ENCODE data around the gene RXRA. TPM values are rescaled to one million over a fixed set of nuclear protein-coding genes. Genes with fewer than 3 reads are reported as not detected.

Gene RXRA
- total and polyA plus RNA-seq, 2 donors (not counting 3 experiments of a cell fraction or from before 2014, with no cell fraction given) = 15.4 to 37.4 TPM

DNA sequence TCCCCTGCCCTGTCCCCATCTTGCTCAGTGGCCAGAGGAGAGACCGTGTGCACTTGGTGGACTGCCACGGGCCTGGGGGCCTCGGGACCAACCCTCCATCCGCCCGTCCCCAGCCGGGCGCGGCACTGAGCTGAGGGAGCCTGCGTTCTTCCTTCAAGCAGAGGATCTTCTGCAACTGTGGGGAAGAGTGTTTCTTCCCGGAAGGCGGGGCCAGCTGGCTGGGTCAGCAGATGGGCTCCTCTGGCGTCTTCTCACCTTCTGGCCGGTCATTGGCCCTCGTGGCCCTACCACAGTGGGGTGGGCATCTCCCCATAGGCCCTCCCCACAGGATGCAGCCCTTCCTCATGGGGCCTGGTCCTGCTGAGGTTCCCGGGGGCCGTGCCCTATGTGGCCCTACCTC, 17.4 kb downstream of the RXRA start:
- Histone ChIP-seq H3K4me1 (ENCODE audit: control insufficient read depth, extremely low read depth, insufficient read depth, low read length) (peaks cover 40% of the 10 kb centered on the region), H2AFZ (ENCODE audit: low read depth, low read length) (no peak overlapping the region), H3K36me3 (ENCODE audit: control insufficient read depth in 2 of 2, extremely low read depth in 1 of 2, insufficient read depth in 2 of 2, low read length in 2 of 2) (no peaks in the 10 kb centered on the region), H3K9ac (replicated peaks; ENCODE audit: extremely low read depth, insufficient read depth, low read length) (no peak overlapping the region), H3K9me3 (replicated peaks; ENCODE audit: control insufficient read depth, insufficient read depth, low read length) (no peaks in the 10 kb centered on the region), H3K4me3 (replicated peaks in 1 of 3; ENCODE audit: insufficient read depth in 1 of 3, low read depth in 1 of 3, low read length in 3 of 3) (no peak overlapping the region), H3K27me3 (ENCODE audit: control insufficient read depth in 2 of 2, insufficient read depth in 2 of 2, low read length in 2 of 2) (no peaks in the 10 kb centered on the region), H3K9me1 (replicated peaks; ENCODE audit: control insufficient read depth, extremely low read depth, insufficient read depth, low read length) (no peaks in the 10 kb centered on the region), H4K20me1 (replicated peaks; ENCODE audit: control insufficient read depth, extremely low read depth, insufficient read depth, low read length) (no peaks in the 10 kb centered on the region), H3K4me2 (ENCODE audit: insufficient read depth, low read length) (no peak overlapping the region), H3K27ac (ENCODE audit: insufficient read depth, low read depth, low read length) (no peak overlapping the region), H3K79me2 (ENCODE audit: control insufficient read depth, insufficient read depth, low read length) (peaks cover 67% of the 10 kb centered on the region)
- dilution Hi-C loops (cut with MboI; ENCODE audit: extremely low pct_ligation_motif_present, low sequenced_read_pairs) = no loop called here
- DNase-seq (ENCODE audit: low read depth, low spot score) = no peak
- BruUV-seq (replicated peaks) = no TSS peak
- no peak for FAIRE-seq
- TF ChIP-seq FOS (IDR thresholded peaks at IDR 0.05; ENCODE audit: borderline replicate concordance, insufficient read depth, low read length) (no peak), GATA2 (IDR thresholded peaks at IDR 0.05; ENCODE audit: insufficient read depth, insufficient read length, low read depth, low read length) (no peak), MYC (IDR thresholded peaks at IDR 0.05; ENCODE audit: low read depth, low read length) (no peak), POLR2AphosphoS5 (IDR thresholded peaks at IDR 0.05; ENCODE audit: insufficient read depth, low read depth, low read length) (no peak), EZH2 (IDR thresholded peaks at IDR 0.05; ENCODE audit: borderline replicate concordance, low read depth, low read length, severe bottlenecking) (no peak), JUN (IDR thresholded peaks at IDR 0.05; ENCODE audit: borderline replicate concordance, insufficient read depth, insufficient read length, low read depth) (no peak), CTCF (IDR thresholded peaks at IDR 0.05; ENCODE audit: extremely low read depth in 1 of 2, insufficient read depth in 1 of 2, low read depth in 1 of 2, low read length in 2 of 2) (no peak), POLR2A (IDR thresholded peaks at IDR 0.05; ENCODE audit: low read depth, low read length) (no peak)
- TF ChIP-seq, protein P1, sequence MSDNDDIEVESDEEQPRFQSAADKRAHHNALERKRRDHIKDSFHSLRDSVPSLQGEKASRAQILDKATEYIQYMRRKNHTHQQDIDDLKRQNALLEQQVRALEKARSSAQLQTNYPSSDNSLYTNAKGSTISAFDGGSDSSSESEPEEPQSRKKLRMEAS (IDR thresholded peaks at IDR 0.05; ENCODE audit: insufficient read depth, insufficient read length) = no peak
- ChIA-PET POLR2A (no interaction called here), CTCF (no interaction called here)
- intact Hi-C loops (cut with micrococcal nuclease) = loop anchor here (5.0 kb wide), 1 partner anchor 1006 kb away; the partner anchor contains the start of gene SURF6

Data from endothelial cell of umbilical vein (primary cell).